Activated T-helper 1 cell treated with anti-CD3 and anti-CD28 coated beads, Interleukin-2, amount 50 U/mL, for 16 hours (primary cell): Measurements from ENCODE around the gene RNF144B.

Experiments
- DNase-seq, 2 donors: peaks; one replicate each; pipeline ENCODE4 v3.0.0-alpha.2; 2020; ENCODE audit warnings: low read depth in 1 of 2, low spot score in 1 of 2

The RNF144B gene

GRCh38 chr6:18478610-18479009 is 91.5 kb downstream of the RNF144B start:
- DNase-seq = no peak

- no peak for DNase-seq
Measured at GRCh38 chr6:18481870-18482269, 94.7 kb downstream of the RNF144B start.

DNA sequence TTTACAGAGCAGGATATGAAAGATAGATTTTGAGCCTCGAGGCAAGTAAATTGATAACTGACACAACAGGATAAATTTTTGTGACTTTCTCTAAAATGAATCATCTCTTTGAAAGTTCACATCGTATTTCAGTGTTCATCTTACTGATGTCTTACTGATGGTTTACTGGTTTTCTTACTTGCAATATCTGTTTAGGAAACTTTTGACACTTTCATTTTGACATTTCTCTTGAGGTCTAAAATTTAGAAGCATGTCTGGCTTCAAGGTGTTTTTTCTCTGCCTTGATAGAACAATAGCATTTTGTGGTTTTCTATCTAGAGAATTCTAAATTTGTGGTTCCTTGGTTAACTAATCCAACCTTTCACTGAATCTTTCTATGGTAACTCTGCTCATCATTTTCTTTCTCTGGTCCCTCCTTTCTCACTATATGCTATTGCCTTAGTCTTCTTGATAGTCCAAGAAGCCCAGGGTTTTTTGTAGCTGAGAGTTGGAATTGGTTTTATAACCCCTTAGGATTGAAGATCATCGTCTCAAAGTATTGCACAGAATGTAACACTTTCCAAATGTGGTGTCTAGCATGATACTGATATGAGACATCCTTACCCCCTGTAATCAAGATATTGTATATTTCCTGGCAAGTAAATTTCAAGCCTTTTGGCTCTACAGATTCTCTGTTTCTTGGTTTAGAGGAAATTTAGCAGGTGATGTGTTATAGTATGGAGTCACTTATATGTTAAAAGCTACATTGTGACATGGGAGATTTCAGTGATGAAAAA is 98.7 kb downstream of the RNF144B start:
- no peak for DNase-seq

DNA sequence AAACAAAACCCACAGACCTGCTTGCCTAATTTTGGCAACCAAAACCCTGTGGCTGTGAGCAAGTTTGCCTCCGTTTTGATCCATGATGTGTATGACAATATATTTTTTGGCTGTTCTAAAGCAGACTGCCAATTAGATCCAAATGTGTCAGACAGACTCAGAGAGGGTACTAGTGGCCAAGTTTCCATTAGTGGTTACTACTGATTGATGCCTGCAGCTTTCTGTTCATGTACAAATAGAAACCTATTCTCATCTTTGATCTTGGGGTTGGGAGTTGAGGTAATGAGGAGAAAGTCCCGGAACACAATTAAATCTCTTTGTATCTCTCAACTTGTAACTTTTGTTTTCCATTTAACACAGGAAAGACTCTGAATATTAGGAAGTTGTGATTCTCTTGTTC is 100.9 kb downstream of the RNF144B start:
- no peak for DNase-seq

- no peak for DNase-seq
Measured at GRCh38 chr6:18488526-18489270, 101.5 kb downstream of the RNF144B start.

GRCh38 chr6:18489335-18489734 is 102.2 kb downstream of the RNF144B start:
- DNase-seq = no peak

- no peak for DNase-seq
Measured at GRCh38 chr6:18491308-18492045, 104.3 kb downstream of the RNF144B start.

DNA sequence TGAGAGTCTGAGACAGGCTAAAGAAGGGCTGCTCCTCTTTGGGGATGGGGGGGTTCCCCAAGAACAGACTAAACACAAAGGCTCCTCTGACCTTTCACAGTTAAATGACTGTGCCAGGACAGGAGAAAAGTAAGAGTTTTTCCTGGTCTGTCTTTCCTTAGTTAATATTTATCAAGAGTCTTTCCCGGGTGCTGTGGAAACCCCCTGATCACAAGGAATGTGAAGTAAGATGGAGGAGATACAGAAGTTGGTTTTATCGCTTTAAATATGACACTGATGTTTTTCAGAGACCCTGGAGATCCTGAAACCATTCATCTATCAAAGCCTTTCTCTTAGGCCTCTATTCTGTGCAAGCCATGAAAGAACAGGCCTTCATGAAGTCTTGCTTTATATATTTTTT is 105.8 kb downstream of the RNF144B start:
- no peak for DNase-seq

DNA sequence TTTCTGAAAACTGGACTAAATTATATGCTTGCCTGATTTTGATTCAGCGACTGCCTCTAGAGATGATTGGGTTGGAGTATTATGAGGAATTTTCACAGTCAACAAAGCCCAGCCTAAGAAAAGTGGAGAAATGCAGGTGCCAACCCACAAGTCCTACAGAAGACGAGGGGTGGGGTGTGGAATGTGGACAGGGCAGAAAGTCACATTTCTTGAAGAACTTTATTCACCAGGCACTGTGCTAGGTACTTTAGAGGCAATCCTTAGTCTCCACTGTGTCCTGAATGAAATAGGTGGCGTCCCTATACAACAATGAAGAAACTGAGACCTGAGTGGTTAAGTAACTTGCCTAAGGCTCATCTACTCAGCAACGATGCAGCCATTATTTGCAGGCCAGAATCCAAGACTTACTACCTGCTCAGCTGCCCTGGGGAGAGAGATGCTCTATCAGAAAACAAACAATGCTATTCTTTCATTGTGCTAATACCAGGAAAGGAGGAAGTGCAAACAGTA is 106.3 kb downstream of the RNF144B start:
- DNase-seq = no peak

DNA sequence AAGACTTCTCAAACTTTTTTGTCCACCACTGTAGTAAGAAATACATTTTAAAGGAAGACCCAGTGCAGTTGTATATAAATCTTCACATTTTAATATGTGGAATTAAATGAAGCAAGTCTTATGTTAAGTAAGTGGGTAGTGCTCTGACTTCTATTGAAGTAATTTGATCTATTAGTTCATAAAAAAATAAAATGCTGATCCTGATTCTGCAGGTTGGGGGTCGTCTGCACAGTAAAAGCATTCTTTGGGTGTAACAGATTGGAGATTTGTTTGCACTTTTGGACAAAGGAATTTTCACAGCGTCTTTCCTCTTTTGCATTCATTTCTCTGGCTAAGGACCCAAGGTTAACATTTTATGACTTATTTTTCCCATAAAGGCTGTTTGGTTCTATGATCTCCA is 106.8 kb downstream of the RNF144B start:
- no peak for DNase-seq

GRCh38 chr6:18495236-18495635 is 108.1 kb downstream of the RNF144B start:
- DNase-seq = no peak

DNA sequence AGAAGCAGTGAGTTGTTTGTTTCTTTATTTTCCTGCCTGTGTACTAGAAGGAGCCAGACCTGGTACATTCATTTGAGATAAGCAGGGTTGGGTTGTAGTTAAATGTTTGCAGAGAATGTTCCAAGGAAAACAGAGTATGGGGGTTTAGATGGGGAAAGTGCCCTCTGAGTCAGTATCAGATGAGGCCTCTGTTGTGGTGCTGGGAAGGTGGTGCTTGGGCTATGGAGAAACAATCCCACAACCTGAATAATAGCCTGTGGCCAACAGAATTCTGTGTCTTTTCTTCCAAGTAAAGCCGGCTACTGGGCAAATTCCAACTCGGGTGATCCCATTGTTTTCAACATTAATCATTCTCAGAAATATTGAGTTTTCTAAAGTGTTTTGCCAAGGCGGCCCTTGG is 109.3 kb downstream of the RNF144B start:
- no peak for DNase-seq

GRCh38 chr6:18497006-18497405 is 109.9 kb downstream of the RNF144B start:
- DNase-seq = no peak

- DNase-seq = no peak
Measured at GRCh38 chr6:18498408-18498807, 111.3 kb downstream of the RNF144B start.

DNA sequence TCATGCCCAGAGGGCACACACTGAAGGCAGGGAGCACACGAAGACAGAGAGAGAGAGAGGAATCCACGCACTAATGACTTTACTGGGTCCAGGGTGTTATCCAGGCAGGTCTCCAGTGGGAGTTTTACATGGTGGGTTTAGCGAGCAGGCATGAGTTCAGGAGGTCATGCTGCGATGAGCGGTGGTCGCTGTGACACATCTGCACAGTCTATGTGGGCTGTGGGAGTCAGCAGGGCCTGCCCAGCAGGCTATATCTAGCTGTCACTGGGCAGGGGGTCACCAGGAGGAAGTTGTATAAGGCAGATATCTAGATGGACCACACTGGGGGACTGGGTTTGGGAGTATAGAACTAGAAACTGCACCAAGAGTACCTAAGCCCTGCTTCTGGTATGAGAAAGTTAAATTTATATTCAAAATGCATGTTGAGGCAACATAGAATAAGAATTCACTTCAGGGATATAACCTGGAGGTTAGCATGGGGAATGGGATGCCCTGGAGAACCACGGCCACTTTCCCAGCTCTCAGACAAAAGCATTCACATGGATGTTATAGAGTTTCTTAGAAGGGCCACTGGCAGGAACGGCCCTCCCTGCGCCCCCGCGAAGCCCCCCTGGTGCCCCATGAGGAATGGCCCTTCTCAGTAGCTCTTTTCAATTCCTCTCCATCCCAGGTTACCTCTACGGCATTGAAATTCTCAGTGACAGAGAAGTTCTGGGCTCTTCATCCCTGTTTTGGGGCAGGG is 113.9 kb downstream of the RNF144B start:
- DNase-seq = no peak

GRCh38 chr6:18501663-18502013 is 114.5 kb downstream of the RNF144B start:
- DNase-seq = no peak

DNA sequence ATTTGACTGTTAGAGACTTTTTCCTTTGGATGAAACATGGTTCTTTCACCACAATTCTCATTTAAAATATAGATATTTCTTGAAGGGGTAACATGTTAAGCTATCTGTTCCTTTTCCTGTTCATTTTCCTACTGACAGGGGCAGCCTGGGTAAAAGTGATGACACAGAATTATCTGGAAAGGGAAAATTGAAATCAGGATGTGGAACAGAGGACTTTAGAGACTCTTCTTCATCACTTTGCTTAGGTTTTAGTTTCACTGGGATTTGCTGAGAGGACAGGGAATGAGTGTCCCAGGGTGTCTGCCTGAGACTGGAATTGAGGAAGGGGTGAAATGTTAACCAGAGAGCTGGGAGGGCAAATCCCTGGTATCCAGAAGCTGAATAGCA is 116.0 kb downstream of the RNF144B start:
- DNase-seq = no peak

GRCh38 chr6:18503593-18504231 is 116.6 kb downstream of the RNF144B start:
- no peak for DNase-seq

GRCh38 chr6:18504232-18504596 is 117.1 kb downstream of the RNF144B start:
- DNase-seq = no peak

DNA sequence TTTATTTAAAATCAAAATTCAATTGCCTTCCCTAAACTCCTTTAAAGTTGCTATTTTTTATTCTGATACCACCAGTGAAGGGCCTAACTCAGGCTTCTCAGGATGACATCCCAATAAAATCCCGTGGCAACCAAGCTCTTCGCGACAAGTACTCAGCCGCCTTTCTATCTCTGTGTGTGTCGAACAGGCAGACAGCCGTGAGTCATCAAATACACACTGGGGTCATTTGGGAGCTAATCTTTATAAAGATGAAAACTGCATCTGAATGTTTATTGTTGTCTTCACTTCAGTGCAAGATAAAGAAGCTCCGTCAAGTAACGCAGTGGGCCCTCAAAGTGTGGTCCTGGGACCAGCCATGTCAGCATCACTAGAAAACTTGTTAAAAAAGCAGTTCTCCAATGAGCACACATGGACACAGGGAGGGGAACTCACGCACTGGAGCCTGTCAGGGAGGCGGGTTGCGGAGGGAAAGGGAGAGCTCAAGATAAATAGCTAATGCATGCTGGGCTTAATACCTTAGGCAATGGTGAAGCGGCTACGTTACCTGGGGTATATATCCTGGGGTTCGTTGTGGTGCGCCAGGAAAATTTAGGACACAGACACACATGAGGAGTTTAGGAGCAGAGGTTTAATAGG is 119.3 kb downstream of the RNF144B start:
- DNase-seq = no peak
